Ovary (tissue), 3 donors: ENCODE data around the gene ANXA6.

Experiments used
- POLR2A ChIP-seq: fragments of 450-650 bp; IDR thresholded peaks from one replicate; pipeline ENCODE4 v1.6.1; 2017; ENCODE audit warnings: antibody characterized with exemption, mild to moderate bottlenecking, moderate library complexity
- TF ChIP-seq, protein P1 (sequence below), 3 donors: fragments of 450-650 bp in 2 of 3; fragments of 200-600 bp in 1 of 3; IDR thresholded peaks; one replicate each; pipeline versions ENCODE4 v1.5.1 to v1.8.0; 2016 to 2022; ENCODE audit warnings: antibody characterized with exemption in 3 of 3, mild to moderate bottlenecking in 1 of 3
- donor health status: DM: no; HTN: no; CAD: no.

DNA sequence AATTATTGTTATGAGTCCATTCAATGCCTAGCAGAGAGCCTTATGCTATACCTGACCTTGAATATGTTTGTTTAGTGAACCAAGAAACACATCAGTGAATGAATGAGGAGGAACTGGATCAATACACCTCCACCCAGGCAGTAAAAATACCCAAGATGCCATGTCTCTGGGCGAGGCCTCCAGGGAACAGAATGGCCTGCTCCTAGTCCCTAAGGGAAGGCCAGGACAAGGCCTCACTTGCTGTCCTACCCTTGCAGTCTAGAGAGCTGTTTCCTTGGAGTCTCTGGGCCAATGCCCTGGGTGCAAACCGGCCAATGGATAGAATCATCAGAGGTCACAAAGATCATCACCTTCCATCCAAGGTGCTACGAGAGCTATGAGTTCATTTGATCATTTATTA, 102.9 kb downstream of the ANXA6 start:
- TF ChIP-seq, protein P1, sequence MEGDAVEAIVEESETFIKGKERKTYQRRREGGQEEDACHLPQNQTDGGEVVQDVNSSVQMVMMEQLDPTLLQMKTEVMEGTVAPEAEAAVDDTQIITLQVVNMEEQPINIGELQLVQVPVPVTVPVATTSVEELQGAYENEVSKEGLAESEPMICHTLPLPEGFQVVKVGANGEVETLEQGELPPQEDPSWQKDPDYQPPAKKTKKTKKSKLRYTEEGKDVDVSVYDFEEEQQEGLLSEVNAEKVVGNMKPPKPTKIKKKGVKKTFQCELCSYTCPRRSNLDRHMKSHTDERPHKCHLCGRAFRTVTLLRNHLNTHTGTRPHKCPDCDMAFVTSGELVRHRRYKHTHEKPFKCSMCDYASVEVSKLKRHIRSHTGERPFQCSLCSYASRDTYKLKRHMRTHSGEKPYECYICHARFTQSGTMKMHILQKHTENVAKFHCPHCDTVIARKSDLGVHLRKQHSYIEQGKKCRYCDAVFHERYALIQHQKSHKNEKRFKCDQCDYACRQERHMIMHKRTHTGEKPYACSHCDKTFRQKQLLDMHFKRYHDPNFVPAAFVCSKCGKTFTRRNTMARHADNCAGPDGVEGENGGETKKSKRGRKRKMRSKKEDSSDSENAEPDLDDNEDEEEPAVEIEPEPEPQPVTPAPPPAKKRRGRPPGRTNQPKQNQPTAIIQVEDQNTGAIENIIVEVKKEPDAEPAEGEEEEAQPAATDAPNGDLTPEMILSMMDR (IDR thresholded peaks at IDR 0.05) = no peak
- no peak for TF ChIP-seq POLR2A
